Lung (tissue), 12 donors: ENCODE measurements around the gene DPP8. TPM values are rescaled to one million over a fixed set of nuclear protein-coding genes. Genes with fewer than 3 reads are reported as not detected.
"Not testable (repeated sequence)": the region's sequence is repeated elsewhere in the genome, so short reads cannot be mapped to it uniquely, and the experiment has no call there.

Source experiments
- ATAC-seq: fragments of 200-7000 bp; cut with Tn5 transposase; one replicate; pipeline ENCODE4 v1.9.1; 2020; ENCODE audit warnings: moderate number of reproducible peaks; ENCODE audit not compliant: insufficient read depth, low FRiP score
- DNase-seq, 3 donors: peaks; one replicate each; pipeline ENCODE4 v3.0.0-alpha.2; 2013 to 2017
- H3K27ac ChIP-seq, 2 donors: one replicate each; pipeline ENCODE4 v1.5.1; 2013; ENCODE audit warnings: mild to moderate bottlenecking in 2 of 2, moderate library complexity in 2 of 2, control low read depth in 1 of 2, inconsistent platforms in 1 of 2, low read depth in 1 of 2, low read length in 1 of 2
- H3K27me3 ChIP-seq, 3 donors: one replicate each; pipeline ENCODE4 v1.5.1; 2013; ENCODE audit warnings: low read length in 2 of 3; ENCODE audit not compliant: control insufficient read depth in 3 of 3, insufficient read depth in 3 of 3
- H3K36me3 ChIP-seq, 4 donors: one replicate each; pipeline ENCODE4 v1.5.1; 2013; ENCODE audit warnings: low read length in 4 of 4, mild to moderate bottlenecking in 1 of 4, moderate library complexity in 1 of 4; ENCODE audit not compliant: control insufficient read depth in 4 of 4, insufficient read depth in 4 of 4
- H3K4me1 ChIP-seq, 5 donors: one replicate each; pipeline ENCODE4 v1.5.1; 2013; ENCODE audit warnings: low read length in 5 of 5, mild to moderate bottlenecking in 2 of 5, moderate library complexity in 1 of 5; ENCODE audit not compliant: control insufficient read depth in 5 of 5, insufficient read depth in 5 of 5
- H3K4me3 ChIP-seq: one replicate; pipeline ENCODE4 v1.5.1; 2013; ENCODE audit warnings: mild to moderate bottlenecking, control low read depth, moderate library complexity
- H3K9ac ChIP-seq, 2 donors: one replicate each; pipeline ENCODE4 v1.5.1; 2013; ENCODE audit warnings: low read length in 2 of 2, control low read depth in 1 of 2; ENCODE audit not compliant: insufficient read depth in 1 of 2
- H3K9me3 ChIP-seq, 4 donors: one replicate each; pipeline ENCODE4 v1.5.1; 2013; ENCODE audit warnings: low read length in 3 of 4, mild to moderate bottlenecking in 1 of 4, moderate library complexity in 1 of 4; ENCODE audit not compliant: control insufficient read depth in 4 of 4, insufficient read depth in 3 of 4
- CTCF ChIP-seq: IDR thresholded peaks from 2 replicates; pipeline ENCODE4 v1.5.1; 2012; ENCODE audit warnings: mild to moderate bottlenecking; ENCODE audit errors: control extremely low read depth, extremely low read depth
- WGBS, 2 donors: extraction: QIAGEN DNeasy Blood & Tissue Kit; methylation state at CpG; one replicate each; pipeline ENCODE4 v1.1.7; 2013; 5-methylcytosine and 5-hydroxymethylcytosine counted together
- polyA plus RNA-seq, 2 donors: library from polyadenylated mRNA; stranded (reverse); fragments of 200-250 nt; gene quantifications; one replicate each; pipeline ENCODE4 v1.2.1, GENCODE V29; 2013
- total RNA-seq, 2 donors: library from RNA; depleted of rRNA in 1 of 2; stranded (reverse); fragments of >200 nt in 1 of 2; gene quantifications; one replicate each; pipeline ENCODE4 v1.2.1, GENCODE V29; 2014 to 2021
- donor health status: control.
- donor health status: control.
- donor health status: Bipolar disorder and iron deficiency.
- donor health status: healthy.
- donor health status: DM: yes; HTN: yes; CAD: no.

The DPP8 gene
- total and polyA plus RNA-seq, 4 donors = 7.6 to 51.4 (median 24.6) TPM

- H3K27ac ChIP-seq = no peak overlapping the region
- no peak overlapping the region for H3K4me3 ChIP-seq
- ATAC-seq = no peak
- H3K4me1 ChIP-seq = peaks cover 0 to 22% (median 9%) of the 10 kb centered on the region in 5 donors
- DNase-seq = no peak
- 78 to 90% methylated on average over 2 of the region's 2 CpGs for WGBS, 2 donors
- peaks cover 0 to 14% (median 4%) of the 10 kb centered on the region in 4 donors for H3K36me3 ChIP-seq
- H3K27me3 ChIP-seq = peaks cover 2 to 17% (median 6%) of the 10 kb centered on the region in 3 donors
- TF ChIP-seq CTCF = no peak
- no peak overlapping the region for H3K9ac ChIP-seq
- H3K9me3 ChIP-seq = peaks cover 0 to 6% (median 0%) of the 10 kb centered on the region in 4 donors
Measured at GRCh38 chr15:65399997-65400396, 117.5 kb downstream of the DPP8 start.

GRCh38 chr15:65399001-65399706 is 118.3 kb downstream of the DPP8 start:
- H3K9ac ChIP-seq = no peak overlapping the region
- H3K36me3 ChIP-seq = peaks cover 0 to 22% (median 4%) of the 10 kb centered on the region in 4 donors
- 78 to 91% methylated on average over 11 of the region's 11 CpGs for WGBS, 2 donors
- no peak overlapping the region for H3K4me3 ChIP-seq
- peaks cover 6 to 17% (median 7%) of the 10 kb centered on the region in 3 donors for H3K27me3 ChIP-seq
- TF ChIP-seq CTCF = no peak
- no peak overlapping the region for H3K27ac ChIP-seq
- DNase-seq (no peak), ATAC-seq (no peak)
- peaks cover 0 to 22% (median 9%) of the 10 kb centered on the region in 5 donors for H3K4me1 ChIP-seq
- H3K9me3 ChIP-seq = peaks cover 0 to 6% (median 0%) of the 10 kb centered on the region in 4 donors

- H3K4me3 ChIP-seq, H3K9ac ChIP-seq, H3K9me3 ChIP-seq, DNase-seq, ATAC-seq, H3K27ac ChIP-seq: not testable (repeated sequence)
- Histone ChIP-seq H3K4me1 (peaks cover 0 to 22% (median 9%) of the 10 kb centered on the region in 5 donors), H3K36me3 (peaks cover 0 to 26% (median 7%) of the 10 kb centered on the region in 4 donors), H3K27me3 (peaks cover 6 to 17% (median 7%) of the 10 kb centered on the region in 3 donors)
- WGBS, 2 donors = 94 to 96% methylated on average over 16 of the region's 16 CpGs
Measured at GRCh38 chr15:65398486-65398885, 119.0 kb downstream of the DPP8 start.

- peaks cover 6 to 17% (median 7%) of the 10 kb centered on the region in 3 donors for H3K27me3 ChIP-seq
Measured at GRCh38 chr15:65396965-65397317, 120.5 kb downstream of the DPP8 start.

More at GRCh38 chr15:65396965-65397317, 120.5 kb downstream of the DPP8 start:
- H3K9ac ChIP-seq = no peak overlapping the region
- 28 to 38% methylated on average over 10 of the region's 10 CpGs for WGBS, 2 donors
- peaks cover 0 to 22% (median 8%) of the 10 kb centered on the region in 5 donors for H3K4me1 ChIP-seq
- peaks cover 0 to 38% (median 8%) of the 10 kb centered on the region in 4 donors for H3K36me3 ChIP-seq
- no peak overlapping the region for H3K27ac ChIP-seq
- no peak for TF ChIP-seq CTCF
- ATAC-seq (no peak), DNase-seq (no peak)
- H3K4me3 ChIP-seq = no peak overlapping the region
- peaks cover 0 to 6% (median 0%) of the 10 kb centered on the region in 4 donors for H3K9me3 ChIP-seq
